Kidney (tissue), 14 donors: Measurements from ENCODE around the gene LTA. TPM values are rescaled to one million over a fixed set of nuclear protein-coding genes. Genes with fewer than 3 reads are reported as not detected.

ENCODE experiments used
- DNase-seq, 5 donors: peaks; one replicate each; pipeline ENCODE4 v3.0.0-alpha.2; 2013 to 2020
- FAIRE-seq: peaks from 2 replicates; lab custom pipeline; 2012; peaks lifted over from hg19 to GRCh38; lab: Jason Lieb, UNC
- H3K27ac ChIP-seq, 2 donors: one replicate each; pipeline ENCODE4 v1.7.0; 2013; ENCODE audit warnings: low read depth in 2 of 2, low read length in 2 of 2, inconsistent platforms in 1 of 2
- H3K27me3 ChIP-seq: one replicate; pipeline ENCODE4 v1.7.1; 2013; ENCODE audit warnings: low read length, inconsistent platforms; ENCODE audit not compliant: control insufficient read depth, insufficient read depth
- H3K36me3 ChIP-seq, 3 donors: one replicate each; pipeline versions ENCODE4 v1.7.0 to v1.7.1; 2013; ENCODE audit warnings: low read length in 3 of 3, control low read depth in 1 of 3, inconsistent platforms in 1 of 3; ENCODE audit not compliant: insufficient read depth in 3 of 3, control insufficient read depth in 2 of 3
- H3K4me1 ChIP-seq, 3 donors: one replicate each; pipeline versions ENCODE4 v1.7.0 to v1.7.1; 2013; ENCODE audit warnings: low read length in 3 of 3, inconsistent platforms in 1 of 3, low read depth in 1 of 3; ENCODE audit not compliant: control insufficient read depth in 2 of 3, insufficient read depth in 2 of 3
- H3K4me3 ChIP-seq, 3 donors: one replicate each; pipeline versions ENCODE4 v1.7.0 to v1.8.1; 2013; ENCODE audit warnings: low read length in 3 of 3, control low read depth in 1 of 3, inconsistent platforms in 1 of 3
- H3K9ac ChIP-seq, 3 donors: one replicate each; pipeline versions ENCODE4 v1.7.0 to v1.7.1; 2013; ENCODE audit warnings: low read length in 3 of 3, control low read depth in 1 of 3, inconsistent platforms in 1 of 3
- H3K9me3 ChIP-seq, 3 donors: one replicate each; pipeline versions ENCODE4 v1.7.0 to v1.7.1; 2013; ENCODE audit warnings: low read length in 3 of 3, control low read depth in 1 of 3, inconsistent platforms in 1 of 3; ENCODE audit not compliant: control insufficient read depth in 2 of 3, insufficient read depth in 1 of 3
- CTCF ChIP-seq: IDR thresholded peaks from 3 replicates; pipeline ENCODE4 v1.5.1; 2012; ENCODE audit warnings: mild to moderate bottlenecking, moderate library complexity, borderline replicate concordance; ENCODE audit not compliant: insufficient read depth; ENCODE audit errors: extremely low read depth
- intact Hi-C: fragments of 100-400 bp; cut with DNase I; formaldehyde crosslinking; loops from one replicate; pipeline ENCODE4 v1.11.1; 2022
- polyA plus RNA-seq: library from polyadenylated mRNA; stranded (reverse); fragments of 350-450 nt; fragmentation: Illumina TruSeq; extraction: RNeasy Lipid Tissue Mini Kit (QIAGEN cat#74804); gene quantifications from one replicate; pipeline ENCODE4 v1.2.3, GENCODE V29; 2014; ENCODE audit warnings: low read depth, low replicate concordance; ENCODE audit not compliant: insufficient read depth
- total RNA-seq: library from RNA; stranded (reverse); fragmentation: NEBNext Ultra II Directional; extraction: Animal tissue kit (Norgen Biotek cat#: 25700); gene quantifications from one replicate; pipeline ENCODE4 v1.2.1, GENCODE V29; 2021
- donor health status: control.
- donor health status: control.
- donor health status: control.
- donor health status: control.
- donor health status: control.
- donor health status: DM: yes; HTN: yes; CAD: no.
- donor health status: Normal renal cell carcinoma (clear cell type).

The LTA gene
- total and polyA plus RNA-seq, 2 donors from 2014 or later, result 0.35 TPM; not detected in 1

GRCh38 chr6:31543639-31544038, 28.4 kb upstream of the LTA start:
- intact Hi-C loops, result loop anchor here (2.0 kb wide), 1 partner anchor 55 kb away; no protein-coding TSS in a partner anchor
- DNase-seq, result no peak

GRCh38 chr6:31544676-31545075, 27.4 kb upstream of the LTA start:
- H3K27ac ChIP-seq, result no peak overlapping the region
- no peak overlapping the region for H3K9ac ChIP-seq
- H3K4me1 ChIP-seq, result peaks cover 0 to 24% (median 16%) of the 10 kb centered on the region in 3 donors
- no peaks in the 10 kb centered on the region for H3K27me3 ChIP-seq
- DNase-seq (no peak), FAIRE-seq (no peak)
- no peak for TF ChIP-seq CTCF
- no peak overlapping the region for H3K4me3 ChIP-seq
- intact Hi-C loops, result loop anchor here (2.0 kb wide), 1 partner anchor 54 kb away; no protein-coding TSS in a partner anchor
- H3K9me3 ChIP-seq, result no peaks in the 10 kb centered on the region
- peaks cover 3 to 12% (median 5%) of the 10 kb centered on the region in 3 donors for H3K36me3 ChIP-seq

More at GRCh38 chr6:31543639-31544038, 28.4 kb upstream of the LTA start:
- FAIRE-seq, result no peak
- Histone ChIP-seq H3K4me3 (no peak overlapping the region), H3K36me3 (peaks cover 11 to 19% (median 12%) of the 10 kb centered on the region in 3 donors), H3K9me3 (no peaks in the 10 kb centered on the region), H3K27me3 (no peaks in the 10 kb centered on the region), H3K9ac (no peak overlapping the region), H3K4me1 (peaks cover 8 to 31% (median 26%) of the 10 kb centered on the region in 3 donors), H3K27ac (no peak overlapping the region)
- no peak for TF ChIP-seq CTCF

GRCh38 chr6:31545291-31545690, 26.8 kb upstream of the LTA start:
- no peak for DNase-seq
- TF ChIP-seq CTCF, result no peak
- no peak for FAIRE-seq
- no peak overlapping the region for H3K9ac ChIP-seq
- H3K4me1 ChIP-seq, result peaks cover 0 to 18% (median 11%) of the 10 kb centered on the region in 3 donors
- H3K4me3 ChIP-seq, result no peak overlapping the region
- no peaks in the 10 kb centered on the region for H3K27me3 ChIP-seq
- peaks cover 0 to 6% (median under 1%) of the 10 kb centered on the region in 3 donors for H3K36me3 ChIP-seq
- intact Hi-C loops, result loop anchor here (2.0 kb wide), 1 partner anchor 54 kb away; no protein-coding TSS in a partner anchor
- H3K9me3 ChIP-seq, result no peaks in the 10 kb centered on the region
- H3K27ac ChIP-seq, result no peak overlapping the region
